Testis (tissue), 3 donors: ENCODE results near the gene TXNDC8. TPM values are rescaled to one million over a fixed set of nuclear protein-coding genes. Genes with fewer than 3 reads are reported as not detected.
"Not testable (repeated sequence)": the region's sequence is repeated elsewhere in the genome, so short reads cannot be mapped to it uniquely, and the experiment has no call there.

Source experiments
- DNase-seq: peaks from one replicate; pipeline ENCODE4 v3.0.0-alpha.2; 2019
- H3K27ac ChIP-seq, 2 donors: fragments of 200-600 bp; sonication (generic); one replicate each; pipeline ENCODE4 v1.5.1; 2019
- H3K27me3 ChIP-seq: fragments of 200-600 bp; sonication (generic); one replicate; pipeline ENCODE4 v1.5.1; 2019
- H3K36me3 ChIP-seq: fragments of 200-600 bp; sonication (generic); one replicate; pipeline ENCODE4 v1.5.1; 2017; ENCODE audit warnings: low read depth; ENCODE audit errors: missing control alignments
- H3K4me1 ChIP-seq: fragments of 200-600 bp; sonication (generic); one replicate; pipeline ENCODE4 v1.5.1; 2019
- H3K4me3 ChIP-seq, 2 donors: fragments of 200-600 bp; sonication (generic); one replicate each; pipeline ENCODE4 v1.5.1; 2017 to 2019
- H3K9me3 ChIP-seq: fragments of 200-600 bp; sonication (generic); one replicate; pipeline ENCODE4 v1.5.1; 2017
- POLR2A ChIP-seq: fragments of 450-650 bp; IDR thresholded peaks from one replicate; pipeline ENCODE4 v1.6.1; 2017; ENCODE audit warnings: antibody characterized with exemption, mild to moderate bottlenecking, moderate library complexity
- WGBS, 2 donors: methylation state at CpG; one replicate each; pipeline ENCODE4 v1.1.5; 2018; 5-methylcytosine and 5-hydroxymethylcytosine counted together
- intact Hi-C: fragments of 100-400 bp; cut with DNase I; formaldehyde crosslinking; loops from one replicate; pipeline ENCODE4 v1.15.1; 2023; ENCODE audit warnings: low total_unique reads
- polyA plus RNA-seq: library from polyadenylated mRNA; stranded (reverse); fragments of 350-450 nt; fragmentation: Illumina TruSeq; extraction: RNeasy Lipid Tissue Mini Kit (QIAGEN cat#74804); gene quantifications from one replicate; pipeline ENCODE4 v1.2.3, GENCODE V29; 2014; ENCODE audit warnings: low read depth, low replicate concordance; ENCODE audit not compliant: insufficient read depth
- total RNA-seq, 2 donors: library from RNA; depleted of rRNA; stranded (reverse); fragments of >200 nt; gene quantifications; one replicate each; pipeline ENCODE4 v1.2.3, GENCODE V29; 2016
- TF ChIP-seq, protein P1 (sequence below), 3 experiments: fragments of 450-650 bp in 2 of 3; fragments of 200-600 bp in 1 of 3; sonication (generic) in 1 of 3; IDR thresholded peaks; one replicate each; pipeline ENCODE4 v1.5.1; 2016 to 2019; ENCODE audit warnings: antibody characterized with exemption in 3 of 3, mild to moderate bottlenecking in 2 of 3, moderate library complexity in 1 of 3

TXNDC8 gene
- total and polyA plus RNA-seq, 3 donors from 2014 or later = 3.5 to 17.9 (median 16.7) TPM

DNA sequence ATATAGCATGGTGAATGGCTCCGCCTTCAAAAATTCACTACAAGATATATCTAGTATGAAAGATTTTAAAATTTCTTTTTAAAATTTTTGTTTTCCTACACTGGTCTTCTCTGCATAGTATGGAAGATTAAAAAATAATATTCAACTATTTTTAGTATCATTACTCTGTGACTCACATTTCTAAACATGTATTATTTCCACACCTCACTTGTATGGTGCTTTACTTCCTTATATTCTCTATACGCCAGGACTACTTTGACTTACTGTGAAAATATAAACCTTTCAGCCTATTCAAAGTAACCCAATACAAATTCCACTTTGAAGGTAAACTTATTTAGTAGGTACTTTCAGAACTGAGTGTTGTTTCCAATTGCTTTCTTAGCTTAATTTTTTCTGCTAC, 26.8 kb upstream of the TXNDC8 start:
- H3K27ac ChIP-seq = no peak overlapping the region
- 88 to 96% methylated on average over 2 of the region's 2 CpGs for WGBS, 2 donors
- no peaks in the 10 kb centered on the region for H3K27me3 ChIP-seq
- no peak for DNase-seq
- intact Hi-C loops = no loop called here
- H3K36me3 ChIP-seq = no peaks in the 10 kb centered on the region
- H3K4me3 ChIP-seq = no peak overlapping the region
- H3K9me3 ChIP-seq = no peaks in the 10 kb centered on the region
- H3K4me1 ChIP-seq = no peaks in the 10 kb centered on the region
- TF ChIP-seq, protein P1, sequence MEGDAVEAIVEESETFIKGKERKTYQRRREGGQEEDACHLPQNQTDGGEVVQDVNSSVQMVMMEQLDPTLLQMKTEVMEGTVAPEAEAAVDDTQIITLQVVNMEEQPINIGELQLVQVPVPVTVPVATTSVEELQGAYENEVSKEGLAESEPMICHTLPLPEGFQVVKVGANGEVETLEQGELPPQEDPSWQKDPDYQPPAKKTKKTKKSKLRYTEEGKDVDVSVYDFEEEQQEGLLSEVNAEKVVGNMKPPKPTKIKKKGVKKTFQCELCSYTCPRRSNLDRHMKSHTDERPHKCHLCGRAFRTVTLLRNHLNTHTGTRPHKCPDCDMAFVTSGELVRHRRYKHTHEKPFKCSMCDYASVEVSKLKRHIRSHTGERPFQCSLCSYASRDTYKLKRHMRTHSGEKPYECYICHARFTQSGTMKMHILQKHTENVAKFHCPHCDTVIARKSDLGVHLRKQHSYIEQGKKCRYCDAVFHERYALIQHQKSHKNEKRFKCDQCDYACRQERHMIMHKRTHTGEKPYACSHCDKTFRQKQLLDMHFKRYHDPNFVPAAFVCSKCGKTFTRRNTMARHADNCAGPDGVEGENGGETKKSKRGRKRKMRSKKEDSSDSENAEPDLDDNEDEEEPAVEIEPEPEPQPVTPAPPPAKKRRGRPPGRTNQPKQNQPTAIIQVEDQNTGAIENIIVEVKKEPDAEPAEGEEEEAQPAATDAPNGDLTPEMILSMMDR (IDR thresholded peaks at IDR 0.05) = no peak
- no peak for TF ChIP-seq POLR2A

DNA sequence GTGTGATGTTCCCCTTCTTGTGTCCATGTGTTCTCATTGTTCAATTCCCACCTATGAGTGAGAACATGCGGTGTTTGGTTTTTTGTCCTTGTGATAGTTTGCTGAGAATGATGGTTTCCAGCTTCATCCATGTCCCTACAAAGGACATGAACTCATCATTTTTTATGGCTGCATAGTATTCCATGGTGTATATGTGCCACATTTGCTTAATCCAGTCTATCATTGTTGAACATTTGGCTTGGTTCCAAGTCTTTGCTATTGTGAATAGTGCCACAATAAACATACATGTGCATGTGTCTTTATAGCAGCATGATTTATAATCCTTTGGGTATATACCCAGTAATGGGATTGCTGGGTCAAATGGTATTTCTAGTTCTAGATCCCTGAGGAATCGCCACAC, 21.3 kb upstream of the TXNDC8 start:
- H3K4me3 ChIP-seq, intact Hi-C loops, H3K4me1 ChIP-seq, H3K9me3 ChIP-seq, H3K36me3 ChIP-seq, H3K27ac ChIP-seq, DNase-seq, H3K27me3 ChIP-seq: not testable (repeated sequence)
- 86 to 100% methylated on average over 1 to 2 of the region's 2 CpGs for WGBS, 2 donors

DNA sequence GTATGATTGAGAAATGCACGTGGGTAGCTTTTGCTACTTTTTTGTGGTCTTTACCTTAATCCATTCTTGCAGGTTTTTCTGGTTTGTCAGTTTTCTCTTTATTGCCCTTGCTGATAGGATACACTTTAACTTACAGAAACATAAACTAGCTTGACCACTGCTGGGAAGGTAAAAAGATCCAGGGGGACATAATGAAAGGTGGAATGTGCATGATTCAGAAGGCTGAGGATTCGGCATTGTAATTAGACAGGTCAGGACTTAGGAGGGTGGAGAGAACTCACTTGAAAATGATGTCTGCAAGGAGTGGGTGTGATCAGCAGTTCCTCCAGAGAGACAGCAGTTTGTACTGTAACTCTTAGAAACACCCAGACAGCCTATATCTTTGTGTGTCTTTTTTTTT, 19.8 kb upstream of the TXNDC8 start:
- WGBS, 2 donors = 65 to 69% methylated on average over 2 of the region's 2 CpGs
- no peak for TF ChIP-seq POLR2A
- TF ChIP-seq, protein P1 (IDR thresholded peaks at IDR 0.05) = no peak
- Histone ChIP-seq H3K4me3 (no peak overlapping the region), H3K27ac (no peak overlapping the region), H3K4me1 (no peaks in the 10 kb centered on the region), H3K36me3 (no peaks in the 10 kb centered on the region), H3K9me3 (no peaks in the 10 kb centered on the region), H3K27me3 (no peaks in the 10 kb centered on the region)
- intact Hi-C loops = no loop called here
- DNase-seq = no peak

DNA sequence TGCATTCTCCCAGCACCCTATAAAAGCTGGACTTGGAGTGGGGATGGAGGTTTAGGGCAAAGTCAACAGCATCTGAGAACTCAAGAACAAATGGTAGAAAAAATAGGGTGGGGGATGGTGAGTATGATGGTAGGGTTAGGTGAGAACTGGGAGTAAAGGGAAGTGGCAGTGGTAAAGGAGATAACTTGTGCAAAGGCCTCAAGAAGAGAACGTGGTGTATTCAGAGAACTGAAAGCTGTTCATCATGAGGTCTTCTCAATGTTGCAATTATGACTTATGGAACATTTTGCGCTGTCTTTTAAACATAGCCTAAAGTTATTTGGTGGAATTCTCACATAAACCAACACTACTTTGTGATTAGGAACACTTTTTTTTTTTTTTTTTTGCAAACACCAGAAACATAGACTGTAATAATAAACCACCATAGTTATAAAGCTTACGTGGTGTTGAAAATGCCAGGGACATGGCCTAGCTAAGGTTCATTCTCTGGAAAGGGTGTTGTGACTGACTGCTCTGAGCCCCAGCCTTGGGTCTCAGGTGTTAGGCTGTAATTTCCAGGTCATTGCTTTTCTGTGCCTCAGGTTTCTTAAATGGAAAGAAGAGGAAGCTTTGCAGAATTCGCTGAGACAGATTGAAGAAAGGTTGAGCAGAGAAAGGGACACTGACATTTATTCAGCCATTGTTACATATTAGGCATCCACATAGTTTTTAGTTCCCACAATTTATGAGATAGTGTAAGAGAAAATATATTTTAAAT, 19.2 kb upstream of the TXNDC8 start:
- WGBS, 2 donors = 83 to 86% methylated on average over 4 of the region's 4 CpGs
- H3K4me1 ChIP-seq = no peaks in the 10 kb centered on the region
- no peaks in the 10 kb centered on the region for H3K36me3 ChIP-seq
- H3K9me3 ChIP-seq = no peaks in the 10 kb centered on the region
- intact Hi-C loops = no loop called here
- no peak overlapping the region for H3K27ac ChIP-seq
- no peak for DNase-seq
- no peak overlapping the region for H3K4me3 ChIP-seq
- TF ChIP-seq POLR2A = no peak
- TF ChIP-seq, protein P1 (IDR thresholded peaks at IDR 0.05) = no peak
- H3K27me3 ChIP-seq = no peaks in the 10 kb centered on the region

DNA sequence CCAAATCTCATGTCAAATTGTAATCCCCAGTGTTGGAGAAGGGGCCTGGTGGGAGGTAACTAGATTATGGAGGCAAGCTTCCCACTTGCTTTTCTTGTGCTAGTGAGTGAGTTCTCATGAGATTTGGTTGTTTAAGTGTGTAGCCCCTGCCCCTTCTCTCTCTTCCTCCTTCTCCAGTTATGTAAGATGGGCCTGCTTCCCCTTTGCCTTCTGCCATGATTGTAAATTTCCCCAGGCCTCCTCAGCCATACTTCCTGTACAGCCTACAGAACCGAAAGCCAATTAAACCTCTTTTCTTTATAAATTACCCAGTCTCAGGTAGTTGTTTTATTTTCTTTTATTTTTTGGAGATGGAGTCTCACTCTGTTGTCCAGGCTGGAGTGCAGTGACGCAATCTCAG, 18.2 kb upstream of the TXNDC8 start:
- Histone ChIP-seq H3K27ac (no peak overlapping the region), H3K4me3 (no peak overlapping the region), H3K27me3 (no peaks in the 10 kb centered on the region), H3K36me3 (no peaks in the 10 kb centered on the region), H3K9me3 (no peaks in the 10 kb centered on the region), H3K4me1 (no peaks in the 10 kb centered on the region)
- TF ChIP-seq, protein P1 (IDR thresholded peaks at IDR 0.05) = no peak
- no peak for TF ChIP-seq POLR2A
- intact Hi-C loops = no loop called here
- WGBS, 2 donors = 92 to 95% methylated on average over 2 of the region's 2 CpGs
- DNase-seq = no peak
